Endothelial cell of umbilical vein (primary cell): Measurements from ENCODE around the gene FAM167B. TPM values are rescaled to one million over a fixed set of nuclear protein-coding genes. Genes with fewer than 3 reads are reported as not detected.
"Not testable (repeated sequence)": the region's sequence is repeated elsewhere in the genome, so short reads cannot be mapped to it uniquely, and the experiment has no call there.

Source experiments
- BruUV-seq: library from RNA; stranded (reverse); fragments of 400-500 nt; replicated peaks from 2 replicates; lab custom pipeline; 2021; lab: Mats Ljungman, UMichigan
- CTCF ChIA-PET: fragments of 300-600, 350-600 bp; sonication (Branson Sonifier 250); formaldehyde crosslinking; loops from one replicate; lab custom pipeline; 2021; ENCODE audit warnings: antibody characterized with exemption, inconsistent platforms; lab: Charles Lee
- POLR2A ChIA-PET: fragments of 300-600, 350-600 bp; sonication (Branson Sonifier 250); formaldehyde crosslinking; loops from one replicate; lab custom pipeline; 2021; ENCODE audit warnings: antibody characterized with exemption, inconsistent platforms; lab: Charles Lee
- DNase-seq: peaks from one replicate; pipeline ENCODE4 v3.0.0-alpha.2; 2011; ENCODE audit warnings: low read depth, low spot score
- FAIRE-seq: peaks from 2 replicates; lab custom pipeline; 2011; peaks lifted over from hg19 to GRCh38; lab: Jason Lieb, UNC
- H2AFZ ChIP-seq: 2 replicates; pipeline ENCODE4 v1.6.0; 2012; ENCODE audit warnings: low read depth, low read length, control low read depth, inconsistent platforms
- H3K27ac ChIP-seq: 2 replicates; pipeline ENCODE4 v1.5.1; 2011; ENCODE audit warnings: low read depth, mild to moderate bottlenecking, control low read depth, low read length, moderate library complexity; ENCODE audit not compliant: insufficient read depth
- H3K27me3 ChIP-seq, 2 experiments: 2 replicates each; pipeline versions ENCODE4 v1.6.0 to v1.6.1; 2011; ENCODE audit warnings: low read length in 2 of 2, mixed read lengths in 1 of 2; ENCODE audit not compliant: control insufficient read depth in 2 of 2, insufficient read depth in 2 of 2
- H3K36me3 ChIP-seq, 2 experiments: 2 replicates in 1 of 2; 3 replicates in 1 of 2; pipeline ENCODE4 v1.5.1; 2011; ENCODE audit warnings: low read length in 2 of 2, mild to moderate bottlenecking in 1 of 2, moderate library complexity in 1 of 2; ENCODE audit not compliant: control insufficient read depth in 2 of 2, insufficient read depth in 2 of 2; ENCODE audit errors: extremely low read depth in 1 of 2
- H3K4me1 ChIP-seq: 3 replicates; pipeline ENCODE4 v1.5.1; 2011; ENCODE audit warnings: mild to moderate bottlenecking, low read length; ENCODE audit not compliant: control insufficient read depth, insufficient read depth; ENCODE audit errors: extremely low read depth
- H3K4me2 ChIP-seq: 2 replicates; pipeline ENCODE4 v1.6.1; 2011; ENCODE audit warnings: low read length, control low read depth, mixed read lengths; ENCODE audit not compliant: insufficient read depth
- H3K4me3 ChIP-seq, 3 experiments: fragments of 200-600 bp in 1 of 3; sonication (generic), shearing (Covaris generic) in 1 of 3; replicated peaks in 1 of 3; 2 replicates each; pipeline ENCODE4 v1.5.1; 2011 to 2016; ENCODE audit warnings: control low read depth in 3 of 3, low read length in 3 of 3, mild to moderate bottlenecking in 2 of 3, inconsistent platforms in 1 of 3, low read depth in 1 of 3, moderate library complexity in 1 of 3; ENCODE audit not compliant: insufficient read depth in 1 of 3
- H3K79me2 ChIP-seq: 2 replicates; pipeline ENCODE4 v1.6.0; 2012; ENCODE audit warnings: low read length, inconsistent platforms; ENCODE audit not compliant: control insufficient read depth, insufficient read depth
- H3K9ac ChIP-seq: replicated peaks from 2 replicates; pipeline ENCODE3; 2011; ENCODE audit warnings: low read length, control low read depth; ENCODE audit not compliant: insufficient read depth; ENCODE audit errors: extremely low read depth
- H3K9me1 ChIP-seq: replicated peaks from 3 replicates; pipeline ENCODE4 v1.6.0; 2011; ENCODE audit warnings: mild to moderate bottlenecking, low read length; ENCODE audit not compliant: control insufficient read depth, insufficient read depth; ENCODE audit errors: extremely low read depth
- H3K9me3 ChIP-seq: replicated peaks from 2 replicates; pipeline ENCODE4 v1.5.1; 2012; ENCODE audit warnings: low read length, inconsistent platforms; ENCODE audit not compliant: control insufficient read depth, insufficient read depth
- H4K20me1 ChIP-seq: replicated peaks from 2 replicates; pipeline ENCODE3; 2011; ENCODE audit warnings: mild to moderate bottlenecking, low read length; ENCODE audit not compliant: control insufficient read depth, insufficient read depth; ENCODE audit errors: extremely low read depth
- GATA2 ChIP-seq: IDR thresholded peaks from 2 replicates; pipeline ENCODE4 v1.7.0; 2011; ENCODE audit warnings: low read depth, mild to moderate bottlenecking, moderate library complexity, mixed read lengths, low read length; ENCODE audit not compliant: insufficient read length, insufficient read depth
- POLR2AphosphoS5 ChIP-seq: IDR thresholded peaks from 2 replicates; pipeline ENCODE4 v1.6.1; 2012; ENCODE audit warnings: low read depth, mild to moderate bottlenecking, control low read depth, low read length, moderate library complexity; ENCODE audit not compliant: insufficient read depth
- dilution Hi-C: fragments of 300-500 bp; cut with MboI; formaldehyde crosslinking; loops from one replicate; pipeline ENCODE4 v1.15.0; 2019; ENCODE audit warnings: low sequenced_read_pairs; ENCODE audit not compliant: extremely low pct_ligation_motif_present
- intact Hi-C: fragments of 100-400 bp; cut with micrococcal nuclease; formaldehyde crosslinking; loops from one replicate; pipeline ENCODE4 v1.10.0; 2022
- polyA plus RNA-seq, 4 experiments: library from polyadenylated mRNA; depleted of rRNA in 3 of 4; stranded (reverse) in 3 of 4; unstranded in 1 of 4; fragments of >200 nt; gene quantifications; 2 replicates each; pipeline versions ENCODE4 v1.2.1 to v1.2.3, GENCODE V29; 2011 to 2012; ENCODE audit warnings: missing spikeins in 1 of 4
- total RNA-seq: library from RNA; stranded (reverse); gene quantifications from 2 replicates; pipeline ENCODE4 v1.2.3, GENCODE V29; 2021

Gene FAM167B
- total and polyA plus RNA-seq, 2 donors (not counting 3 experiments of a cell fraction or from before 2014, with no cell fraction given) = 2.1 to 5.6 TPM

DNA sequence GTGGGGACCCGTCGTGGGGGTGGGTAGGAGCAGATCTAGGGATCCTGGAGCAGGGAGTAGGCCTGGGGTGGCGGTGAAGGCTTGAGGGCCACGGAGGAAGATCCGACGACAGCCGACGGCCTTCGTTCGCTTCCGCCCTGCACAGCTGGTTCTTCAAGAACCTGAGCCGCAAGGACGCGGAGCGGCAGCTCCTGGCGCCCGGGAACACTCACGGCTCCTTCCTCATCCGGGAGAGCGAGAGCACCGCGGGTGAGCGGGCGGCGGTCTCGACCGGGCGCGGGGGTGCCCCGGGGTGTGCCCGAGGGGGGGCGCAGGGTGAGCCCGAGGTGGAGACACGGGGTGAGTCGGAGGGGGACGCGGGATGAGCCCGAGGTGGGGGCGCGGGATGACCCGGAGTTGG lies 28.4 kb downstream of the FAM167B start:
- FAIRE-seq = no peak
- dilution Hi-C loops = no loop called here

DNA sequence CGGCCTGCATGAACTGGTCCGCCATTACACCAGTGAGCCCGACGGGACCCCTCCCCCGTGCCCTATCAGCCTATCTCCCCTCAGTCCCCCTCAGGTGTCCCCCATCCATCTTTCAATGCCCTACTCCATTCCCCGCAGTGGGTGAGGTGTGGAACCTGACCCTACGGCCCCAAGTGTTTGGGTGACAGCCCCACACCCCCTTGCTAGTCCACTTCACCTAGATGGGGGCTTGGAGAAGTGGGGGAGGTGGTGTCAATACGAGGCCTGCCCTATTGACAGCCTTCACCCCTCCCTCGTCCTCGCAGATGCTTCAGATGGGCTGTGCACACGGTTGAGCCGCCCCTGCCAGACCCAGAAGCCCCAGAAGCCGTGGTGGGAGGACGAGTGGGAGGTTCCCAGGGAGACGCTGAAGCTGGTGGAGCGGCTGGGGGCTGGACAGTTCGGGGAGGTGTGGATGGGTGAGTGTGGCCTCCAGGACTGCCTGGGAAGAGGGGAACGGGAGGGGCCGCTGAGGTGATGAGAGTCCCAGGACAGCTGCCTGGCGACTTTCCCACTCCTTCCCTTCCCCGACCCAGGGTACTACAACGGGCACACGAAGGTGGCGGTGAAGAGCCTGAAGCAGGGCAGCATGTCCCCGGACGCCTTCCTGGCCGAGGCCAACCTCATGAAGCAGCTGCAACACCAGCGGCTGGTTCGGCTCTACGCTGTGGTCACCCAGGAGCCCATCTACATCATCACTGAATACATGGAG lies 29.2 kb downstream of the FAM167B start:
- Histone ChIP-seq H3K27me3 (peaks cover 16 to 24% of the 10 kb centered on the region in 2 experiments), H4K20me1 (no peaks in the 10 kb centered on the region), H3K9me3 (no peaks in the 10 kb centered on the region), H3K4me3 (no peak overlapping the region), H3K4me2 (no peak overlapping the region), H3K79me2 (no peaks in the 10 kb centered on the region), H3K36me3 (no peaks in the 10 kb centered on the region), H3K4me1 (peaks cover 8% of the 10 kb centered on the region), H2AFZ (no peak overlapping the region), H3K27ac (no peak overlapping the region), H3K9me1 (no peaks in the 10 kb centered on the region), H3K9ac (no peak overlapping the region)
- dilution Hi-C loops (no loop called here), intact Hi-C loops (no loop called here)
- DNase-seq (no peak), FAIRE-seq (no peak)
- no TSS peak for BruUV-seq
- ChIA-PET POLR2A (no interaction called here), CTCF (no interaction called here)
- TF ChIP-seq POLR2AphosphoS5 = no peak

More for the DNA sequence above, 28.4 kb downstream of the FAM167B start:
- Histone ChIP-seq H3K27me3 (peaks cover 16 to 24% of the 10 kb centered on the region in 2 experiments), H3K27ac (no peak overlapping the region), H3K9me1 (no peaks in the 10 kb centered on the region), H3K9ac (no peak overlapping the region), H3K4me1 (peaks cover 8% of the 10 kb centered on the region), H3K79me2 (no peaks in the 10 kb centered on the region), H3K4me2 (no peak overlapping the region), H3K4me3 (no peak overlapping the region), H2AFZ (peak overlapping the region; percentile 38), H3K9me3 (no peaks in the 10 kb centered on the region), H4K20me1 (no peaks in the 10 kb centered on the region), H3K36me3 (no peaks in the 10 kb centered on the region)
- no peak for TF ChIP-seq GATA2
- CTCF ChIA-PET = no interaction called here
- BruUV-seq = no TSS peak
- POLR2A ChIA-PET = no interaction called here
- DNase-seq = no peak
- intact Hi-C loops = no loop called here

DNA sequence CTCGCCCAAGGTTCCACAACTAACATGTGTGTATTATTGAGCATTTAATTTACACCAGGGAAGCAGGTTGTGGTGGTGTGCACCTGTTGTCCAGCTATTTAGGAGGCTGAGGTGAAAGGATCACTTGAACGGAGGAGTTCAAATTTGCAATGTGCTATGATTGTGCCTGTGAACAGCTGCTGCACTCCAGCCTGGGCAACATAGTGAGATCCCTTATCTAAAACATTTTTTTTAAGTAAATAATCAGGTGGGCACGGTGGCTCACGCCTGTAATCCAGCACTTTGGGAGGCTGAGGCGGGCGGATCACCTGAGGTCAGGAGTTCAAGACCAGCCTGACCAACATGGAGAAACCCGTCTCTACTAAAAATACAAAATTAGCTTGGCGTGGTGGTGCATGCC lies 37.8 kb downstream of the FAM167B start:
- H3K4me3 ChIP-seq, H3K27ac ChIP-seq, H2AFZ ChIP-seq, dilution Hi-C loops, H3K9me1 ChIP-seq, POLR2A ChIA-PET, BruUV-seq, H3K79me2 ChIP-seq, H3K36me3 ChIP-seq, H3K4me2 ChIP-seq, H3K9me3 ChIP-seq, intact Hi-C loops, DNase-seq, H4K20me1 ChIP-seq, CTCF ChIA-PET, H3K27me3 ChIP-seq, H3K4me1 ChIP-seq, H3K9ac ChIP-seq, FAIRE-seq: not testable (repeated sequence)
